ENCODE results near the gene MOK. TPM values are rescaled to one million over a fixed set of nuclear protein-coding genes. Genes with fewer than 3 reads are reported as not detected.

MOK gene
- total RNA-seq, 3 donors from 2014 or later: 3.2 to 5.5 (median 4.4) TPM

DNA sequence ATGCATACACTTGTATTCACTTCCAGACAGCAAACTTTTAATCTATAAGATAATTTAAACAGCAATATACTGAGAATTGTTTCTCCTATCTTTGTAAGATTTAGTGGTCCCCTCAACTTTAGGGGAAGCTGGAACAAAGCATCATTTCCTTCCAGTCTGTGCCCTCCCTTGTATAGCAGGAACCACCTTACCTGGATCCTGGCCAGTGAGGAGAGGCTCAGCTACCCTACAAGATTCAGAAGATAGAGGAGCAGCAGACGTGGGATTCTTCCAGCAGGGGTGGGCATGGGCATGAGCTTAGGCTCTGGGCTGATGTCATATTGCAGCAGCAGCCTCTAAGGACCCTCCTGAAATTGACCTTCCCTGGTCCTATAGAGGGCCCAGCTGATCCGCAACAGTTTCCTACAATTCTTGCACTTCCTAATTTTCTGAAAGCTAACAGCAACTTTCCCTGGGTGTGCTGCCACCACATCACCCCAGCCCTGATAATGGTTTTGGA, 21.3 kb downstream of the MOK start:
- no peaks in the 10 kb centered on the region for H3K4me1 Mint-ChIP-seq (ENCODE audit: low read depth)
- DNase-seq (no peak), ATAC-seq (no peak)
- no peaks in the 10 kb centered on the region for H3K27me3 Mint-ChIP-seq (ENCODE audit: low read depth)
- H3K9me3 Mint-ChIP-seq: no peaks in the 10 kb centered on the region
- no peak overlapping the region for H3K4me3 Mint-ChIP-seq
- no peaks in the 10 kb centered on the region for H3K36me3 Mint-ChIP-seq (ENCODE audit: insufficient read depth)

DNA sequence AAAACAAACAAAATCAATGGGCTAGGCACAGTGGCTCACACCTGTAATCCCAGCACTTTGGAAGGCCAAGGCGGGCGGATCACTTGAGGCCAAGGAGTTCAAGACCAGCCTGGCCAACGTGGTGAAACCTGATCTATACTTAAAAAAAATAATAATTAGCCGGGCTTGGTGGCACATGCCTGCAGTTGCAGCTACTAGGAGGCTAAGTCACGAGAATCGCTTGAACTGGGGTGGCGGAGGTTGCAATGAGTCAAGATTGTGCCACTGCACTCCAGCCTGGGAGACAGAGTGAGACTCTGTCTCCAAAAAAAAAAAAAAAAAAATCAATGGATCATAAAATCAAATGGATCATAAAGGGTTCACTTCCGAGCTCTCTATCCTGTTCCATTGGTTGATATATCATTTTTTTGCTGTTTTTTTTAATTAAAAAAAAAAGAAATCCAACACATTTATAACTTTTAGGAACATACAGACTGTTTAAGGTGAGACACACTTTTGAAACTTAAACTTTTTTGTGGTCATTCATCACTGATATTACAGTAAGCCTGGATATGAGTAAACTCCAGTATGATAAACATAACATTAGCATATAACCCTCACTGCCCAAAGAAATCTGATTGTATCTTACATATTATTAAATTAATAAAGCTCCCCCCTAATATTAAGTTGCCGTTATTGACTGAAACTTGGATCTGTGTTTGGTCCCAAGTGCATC, 22.1 kb downstream of the MOK start:
- H3K4me3 Mint-ChIP-seq: no peak overlapping the region
- no peaks in the 10 kb centered on the region for H3K9me3 Mint-ChIP-seq
- no peaks in the 10 kb centered on the region for H3K36me3 Mint-ChIP-seq (ENCODE audit: insufficient read depth)
- ATAC-seq (no peak), DNase-seq (no peak)
- no peaks in the 10 kb centered on the region for H3K27me3 Mint-ChIP-seq (ENCODE audit: low read depth)
- no peaks in the 10 kb centered on the region for H3K4me1 Mint-ChIP-seq (ENCODE audit: low read depth)

DNA sequence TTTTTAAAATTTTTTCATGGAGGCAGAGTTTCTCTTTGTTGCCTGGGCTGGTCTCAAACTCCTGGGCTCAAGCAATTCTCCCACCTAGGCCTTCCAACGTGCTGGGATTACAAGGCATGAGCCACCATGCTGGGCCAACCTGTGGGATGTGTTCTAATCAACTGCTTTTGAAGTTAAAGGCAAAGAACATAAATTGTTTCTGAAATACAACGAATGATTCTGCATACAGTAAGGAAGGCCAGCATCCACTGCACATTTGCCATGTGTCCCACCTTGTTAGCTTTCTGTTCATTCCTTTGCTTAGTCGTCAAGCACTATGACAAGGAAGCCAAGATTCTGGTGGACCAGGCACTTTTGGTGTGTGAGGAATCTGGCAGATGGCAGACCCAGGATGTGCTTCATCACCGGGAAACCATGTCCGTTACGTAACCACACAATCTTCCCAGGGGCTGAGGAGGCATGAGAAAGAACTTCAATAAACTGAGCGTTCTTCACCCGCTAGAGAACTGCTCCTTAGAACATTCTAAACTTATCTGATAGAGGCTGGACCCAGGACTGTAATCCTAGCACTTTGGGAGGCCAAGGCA, 24.5 kb downstream of the MOK start:
- H3K4me3 Mint-ChIP-seq: no peak overlapping the region
- no peaks in the 10 kb centered on the region for H3K4me1 Mint-ChIP-seq (ENCODE audit: low read depth)
- no peaks in the 10 kb centered on the region for H3K36me3 Mint-ChIP-seq (ENCODE audit: insufficient read depth)
- DNase-seq (no peak), ATAC-seq (no peak)
- H3K9me3 Mint-ChIP-seq: no peaks in the 10 kb centered on the region
- no peaks in the 10 kb centered on the region for H3K27me3 Mint-ChIP-seq (ENCODE audit: low read depth)

DNA sequence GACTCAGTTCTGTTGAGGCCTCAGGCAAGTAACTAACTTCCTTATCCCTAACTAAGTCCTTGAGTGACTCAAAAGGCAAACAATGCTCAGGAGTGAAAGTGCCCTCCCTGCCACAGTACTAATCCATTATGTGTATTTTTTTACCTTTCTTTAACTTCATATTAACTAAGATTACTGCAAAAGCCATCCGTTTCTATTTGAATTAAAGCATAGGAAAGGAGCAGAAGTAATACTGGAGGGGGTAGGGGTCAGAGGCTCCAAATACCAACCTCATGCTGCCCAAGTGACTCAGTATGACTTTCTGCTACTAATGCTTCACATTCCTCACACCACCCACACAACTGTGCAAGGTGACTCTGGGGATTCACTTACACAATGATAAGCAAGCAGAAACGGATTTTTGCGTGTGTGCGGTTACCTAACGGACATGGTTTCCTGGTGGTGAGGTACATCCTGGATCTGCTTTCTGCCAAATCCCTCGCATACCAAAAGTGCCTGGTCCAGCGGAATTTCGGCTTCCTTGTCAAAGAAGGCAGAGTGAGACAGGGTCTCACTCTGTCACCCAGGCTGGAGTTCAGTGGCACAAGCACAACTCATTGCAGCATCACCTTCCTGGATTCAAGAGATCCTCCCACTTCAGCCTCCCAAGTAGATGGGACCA, 25.1 kb downstream of the MOK start:
- ATAC-seq: peak in 1 of 2 donors; percentile 59
- Mint-ChIP-seq H3K36me3 (ENCODE audit: insufficient read depth) (no peaks in the 10 kb centered on the region), H3K9me3 (no peaks in the 10 kb centered on the region), H3K27me3 (ENCODE audit: low read depth) (no peaks in the 10 kb centered on the region), H3K4me3 (no peak overlapping the region), H3K4me1 (ENCODE audit: low read depth) (no peaks in the 10 kb centered on the region)
- DNase-seq: no peak

DNA sequence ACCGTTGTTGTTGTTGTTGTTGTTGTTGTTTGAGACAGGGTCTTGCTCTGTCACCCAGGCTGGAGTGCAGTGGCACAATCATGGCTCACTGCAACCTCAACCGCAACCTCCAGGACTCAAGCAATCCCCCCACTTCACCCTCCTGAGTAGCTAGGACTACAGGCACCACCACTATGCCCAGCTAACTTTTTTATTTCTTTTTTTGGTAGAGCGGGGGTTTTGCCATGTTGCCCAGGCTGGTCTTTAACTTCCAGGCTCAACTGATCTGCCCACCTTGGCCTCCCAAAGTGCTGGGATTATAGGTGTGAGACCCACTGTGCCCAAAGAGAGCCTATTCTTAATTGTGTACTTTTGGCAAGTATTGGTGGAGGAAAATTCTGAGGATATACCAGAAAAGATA, 25.7 kb downstream of the MOK start:
- ATAC-seq: no peak
- no peak overlapping the region for H3K4me3 Mint-ChIP-seq
- H3K36me3 Mint-ChIP-seq (ENCODE audit: insufficient read depth): no peaks in the 10 kb centered on the region
- no peaks in the 10 kb centered on the region for H3K4me1 Mint-ChIP-seq (ENCODE audit: low read depth)
- H3K27me3 Mint-ChIP-seq (ENCODE audit: low read depth): no peaks in the 10 kb centered on the region
- no peak for DNase-seq
- H3K9me3 Mint-ChIP-seq: no peaks in the 10 kb centered on the region

DNA sequence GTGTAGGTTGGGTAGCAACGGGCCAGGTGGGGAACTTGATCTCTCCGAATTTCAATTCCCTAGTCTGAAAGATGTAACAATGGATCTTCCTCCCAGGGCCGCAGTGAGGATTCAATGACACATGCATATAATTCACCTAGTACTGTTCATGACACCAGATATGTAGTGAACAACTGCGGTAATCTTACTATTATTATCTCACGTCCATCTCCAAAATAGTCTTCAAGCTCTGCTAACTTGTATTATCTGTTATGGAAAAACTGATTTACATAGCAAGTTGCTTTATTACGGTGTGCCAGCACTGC, 26.4 kb downstream of the MOK start:
- Mint-ChIP-seq H3K9me3 (no peaks in the 10 kb centered on the region), H3K4me3 (no peak overlapping the region), H3K27me3 (ENCODE audit: low read depth) (no peaks in the 10 kb centered on the region), H3K36me3 (ENCODE audit: insufficient read depth) (no peaks in the 10 kb centered on the region), H3K4me1 (ENCODE audit: low read depth) (no peaks in the 10 kb centered on the region)
- no peak for DNase-seq
- no peak for ATAC-seq

DNA sequence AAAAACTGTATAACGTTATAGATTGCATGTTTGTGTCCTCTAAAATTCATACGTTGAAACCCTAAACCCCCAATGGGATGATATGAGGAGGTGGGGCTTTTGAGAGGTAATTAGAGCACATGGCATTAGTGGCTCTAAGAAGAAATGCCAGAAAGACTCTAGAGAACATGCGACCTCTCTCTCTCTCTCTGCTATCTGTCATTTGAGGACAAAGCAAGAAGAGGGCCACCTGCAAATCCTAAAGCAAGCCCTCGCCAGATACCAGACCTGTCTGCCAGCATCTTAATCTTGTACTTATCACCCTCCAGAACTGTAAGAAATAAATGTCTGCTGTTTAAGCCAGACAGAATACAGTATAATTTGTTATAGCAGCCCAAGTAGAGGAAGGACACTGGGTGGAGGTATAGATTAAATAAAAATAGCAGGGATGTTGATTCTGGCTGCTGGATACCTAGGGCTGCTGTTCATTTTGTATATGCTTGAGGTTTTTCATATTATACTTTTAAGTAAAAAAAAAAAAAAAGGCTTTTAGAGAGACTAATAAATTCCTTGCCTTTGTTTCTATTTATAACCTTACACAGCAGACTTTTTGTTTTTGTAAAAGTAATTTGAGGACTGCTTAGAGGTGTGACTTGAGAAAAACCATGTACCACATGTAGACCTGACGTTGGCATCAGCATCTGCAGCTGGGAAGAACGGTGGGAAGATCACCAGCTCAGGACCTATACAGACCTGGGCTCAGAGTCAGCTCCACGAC, 26.9 kb downstream of the MOK start:
- no peaks in the 10 kb centered on the region for H3K9me3 Mint-ChIP-seq
- no peaks in the 10 kb centered on the region for H3K4me1 Mint-ChIP-seq (ENCODE audit: low read depth)
- no peaks in the 10 kb centered on the region for H3K36me3 Mint-ChIP-seq (ENCODE audit: insufficient read depth)
- DNase-seq (no peak), ATAC-seq (no peak)
- H3K27me3 Mint-ChIP-seq (ENCODE audit: low read depth): no peaks in the 10 kb centered on the region
- no peak overlapping the region for H3K4me3 Mint-ChIP-seq

DNA sequence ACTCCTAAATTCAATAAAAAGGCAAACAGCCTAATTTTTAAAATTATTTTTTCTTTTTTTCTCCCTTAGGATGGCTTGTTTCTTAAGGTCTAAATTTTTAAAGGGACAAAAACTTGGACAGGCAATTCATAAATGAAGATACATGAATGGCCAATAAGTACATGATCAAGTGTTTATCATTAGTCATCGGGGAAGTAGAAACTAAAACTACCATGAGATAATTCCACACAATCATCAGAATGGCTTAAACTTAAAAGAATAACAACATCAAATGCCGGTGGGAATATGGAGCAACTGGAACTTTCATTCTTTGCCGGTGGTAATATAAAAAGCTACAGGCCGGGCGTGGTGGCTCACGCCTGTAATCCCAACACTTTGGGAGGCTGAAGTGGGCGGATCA, 29.1 kb downstream of the MOK start:
- H3K27me3 Mint-ChIP-seq (ENCODE audit: low read depth): no peaks in the 10 kb centered on the region
- H3K9me3 Mint-ChIP-seq: no peaks in the 10 kb centered on the region
- no peak overlapping the region for H3K4me3 Mint-ChIP-seq
- DNase-seq (no peak), ATAC-seq (no peak)
- H3K4me1 Mint-ChIP-seq (ENCODE audit: low read depth): no peaks in the 10 kb centered on the region
- no peaks in the 10 kb centered on the region for H3K36me3 Mint-ChIP-seq (ENCODE audit: insufficient read depth)

DNA sequence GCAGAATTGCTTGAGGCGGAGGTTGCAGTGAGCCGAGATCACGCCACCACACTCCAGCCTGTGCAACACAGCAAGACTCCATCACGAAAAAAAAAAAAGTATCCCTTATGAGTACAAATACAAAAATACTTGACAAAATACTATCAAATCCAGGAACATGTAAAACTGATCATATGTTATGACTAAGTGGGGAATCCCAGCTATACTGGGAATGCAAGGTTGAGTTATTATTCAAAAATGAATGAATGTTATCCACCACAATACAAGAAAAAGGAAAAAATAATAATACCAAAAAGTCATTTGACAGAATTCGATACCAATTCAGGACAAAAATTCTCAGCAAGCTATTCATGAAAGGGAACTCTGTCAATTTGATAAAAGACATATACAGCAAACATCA, 32.6 kb downstream of the MOK start:
- DNase-seq (no peak), ATAC-seq (peak in 1 of 2 donors; percentile 18)
- Mint-ChIP-seq H3K36me3 (ENCODE audit: insufficient read depth) (no peaks in the 10 kb centered on the region), H3K27me3 (ENCODE audit: low read depth) (no peaks in the 10 kb centered on the region), H3K4me3 (no peak overlapping the region), H3K4me1 (ENCODE audit: low read depth) (no peaks in the 10 kb centered on the region), H3K9me3 (no peaks in the 10 kb centered on the region)

DNA sequence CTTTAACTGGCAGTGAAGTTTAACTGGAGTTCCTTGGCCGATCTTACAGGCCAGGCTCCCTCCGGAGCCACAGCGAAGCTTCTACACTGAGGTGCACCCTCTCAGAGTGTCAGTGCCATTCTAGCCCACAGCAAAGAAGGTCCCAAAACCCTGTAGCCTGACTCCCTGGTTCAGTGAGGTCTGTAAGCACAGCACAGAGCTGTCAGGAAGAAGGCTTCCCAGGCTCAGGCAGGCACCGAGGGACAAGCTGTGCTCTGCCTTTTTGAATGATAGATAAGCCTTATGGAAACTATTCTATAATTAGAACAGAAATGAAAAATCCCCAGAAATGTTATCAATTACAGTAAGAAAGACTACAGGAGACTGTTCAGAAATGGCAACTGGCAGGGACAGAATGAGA, 40.2 kb downstream of the MOK start:
- Mint-ChIP-seq H3K4me1 (ENCODE audit: low read depth) (no peaks in the 10 kb centered on the region), H3K27me3 (ENCODE audit: low read depth) (no peaks in the 10 kb centered on the region), H3K36me3 (ENCODE audit: insufficient read depth) (no peaks in the 10 kb centered on the region), H3K4me3 (no peak overlapping the region), H3K9me3 (no peaks in the 10 kb centered on the region)
- ATAC-seq (no peak), DNase-seq (no peak)

DNA sequence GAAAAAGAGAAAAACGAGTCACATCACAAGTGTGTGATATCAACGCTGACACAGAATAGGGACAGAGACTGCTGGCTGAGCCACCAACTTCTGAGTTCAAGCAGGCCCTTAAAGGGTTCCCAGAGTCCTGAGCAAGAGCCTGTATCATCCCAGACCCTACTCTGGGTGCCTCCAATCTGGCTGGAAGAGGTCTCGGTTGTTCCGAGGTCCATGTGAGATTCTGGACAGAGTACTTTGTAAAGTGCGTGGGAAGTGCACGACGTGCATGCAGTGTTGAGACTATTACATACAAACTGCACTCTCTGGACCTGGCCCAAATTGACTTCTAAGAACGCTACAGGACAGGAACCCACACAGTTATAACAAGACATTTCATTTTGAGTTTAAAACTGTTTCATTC, 40.6 kb downstream of the MOK start:
- Mint-ChIP-seq H3K27me3 (ENCODE audit: low read depth) (no peaks in the 10 kb centered on the region), H3K36me3 (ENCODE audit: insufficient read depth) (no peaks in the 10 kb centered on the region), H3K4me1 (ENCODE audit: low read depth) (no peaks in the 10 kb centered on the region), H3K4me3 (no peak overlapping the region), H3K9me3 (no peaks in the 10 kb centered on the region)
- ATAC-seq (no peak), DNase-seq (no peak)

DNA sequence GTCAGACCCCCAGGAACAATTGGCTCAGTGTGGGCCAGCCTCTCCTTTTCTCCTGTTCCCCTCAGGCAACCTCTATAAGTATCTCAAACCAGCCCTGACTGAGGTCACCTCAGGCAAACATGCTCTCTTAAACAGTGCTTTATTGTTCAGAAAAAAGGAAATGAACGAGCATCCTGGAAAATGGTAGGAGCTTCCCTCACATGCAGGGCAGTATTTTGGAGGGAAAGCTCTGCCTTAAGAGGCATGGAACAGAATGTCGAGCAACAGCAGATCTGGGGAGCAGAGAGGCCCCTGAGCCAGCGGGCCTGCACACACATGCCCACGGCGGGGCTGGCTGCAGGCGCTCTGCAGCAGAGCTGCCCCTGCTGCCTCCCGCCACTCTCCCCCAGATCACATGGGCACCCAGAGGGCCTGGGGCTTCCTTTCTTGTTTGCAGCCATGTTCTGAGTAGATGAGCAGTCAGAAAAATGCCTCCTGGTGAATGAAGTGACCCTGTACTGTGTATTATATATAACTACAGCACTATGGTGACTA, 42.0 kb downstream of the MOK start:
- no peak for DNase-seq
- Mint-ChIP-seq H3K36me3 (ENCODE audit: insufficient read depth) (no peaks in the 10 kb centered on the region), H3K4me1 (ENCODE audit: low read depth) (no peaks in the 10 kb centered on the region), H3K4me3 (no peak overlapping the region), H3K9me3 (no peaks in the 10 kb centered on the region), H3K27me3 (ENCODE audit: low read depth) (no peaks in the 10 kb centered on the region)
- no peak for ATAC-seq

DNA sequence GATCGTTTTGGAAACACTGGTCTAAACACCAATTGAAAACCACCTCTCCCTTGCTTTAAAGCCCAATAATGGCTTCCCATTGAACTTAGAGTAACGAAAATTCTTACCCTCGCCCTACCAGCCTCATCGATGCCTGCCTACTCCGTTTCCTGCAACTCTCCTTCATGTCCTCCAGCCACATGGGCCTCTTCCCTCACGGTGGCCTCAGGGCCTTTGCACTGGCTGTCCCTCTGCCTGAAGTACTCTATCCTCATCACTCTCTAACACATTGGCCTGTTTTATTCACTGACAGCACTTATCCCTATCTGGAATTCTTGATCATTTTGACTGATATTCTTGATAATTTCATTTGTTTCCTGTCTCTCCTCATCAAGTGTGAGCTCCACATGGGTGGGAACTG, 46.8 kb downstream of the MOK start:
- DNase-seq (no peak), ATAC-seq (no peak)
- no peaks in the 10 kb centered on the region for H3K27me3 Mint-ChIP-seq (ENCODE audit: low read depth)
- H3K4me1 Mint-ChIP-seq (ENCODE audit: low read depth): no peaks in the 10 kb centered on the region
- no peaks in the 10 kb centered on the region for H3K36me3 Mint-ChIP-seq (ENCODE audit: insufficient read depth)
- H3K9me3 Mint-ChIP-seq: no peaks in the 10 kb centered on the region
- no peak overlapping the region for H3K4me3 Mint-ChIP-seq

DNA sequence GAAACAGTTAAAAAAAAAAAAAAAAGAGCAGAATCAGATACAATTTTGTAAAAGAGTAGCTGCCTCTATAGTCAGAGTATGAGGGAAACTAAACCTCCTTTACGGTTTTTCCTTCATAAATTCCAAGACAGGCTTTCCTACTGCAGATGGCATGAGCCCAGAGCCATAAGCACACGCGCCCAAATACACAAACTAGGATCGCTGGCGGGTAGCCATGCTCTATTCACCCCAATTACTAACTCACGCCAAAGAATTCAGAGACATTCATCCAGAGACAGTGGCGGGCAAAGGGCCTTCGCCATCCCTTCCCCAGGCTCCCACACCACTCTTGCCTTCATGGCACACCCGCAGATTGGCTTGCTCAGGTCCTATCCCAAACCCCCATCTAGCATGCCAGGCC, 48.2 kb downstream of the MOK start:
- Mint-ChIP-seq H3K36me3 (ENCODE audit: insufficient read depth) (no peaks in the 10 kb centered on the region), H3K9me3 (no peaks in the 10 kb centered on the region), H3K4me3 (no peak overlapping the region), H3K27me3 (ENCODE audit: low read depth) (no peaks in the 10 kb centered on the region), H3K4me1 (ENCODE audit: low read depth) (no peaks in the 10 kb centered on the region)
- no peak for ATAC-seq
- no peak for DNase-seq

Measured in activated T-cell treated with anti-CD3 and anti-CD28 coated beads, Interleukin-2, amount 50 U/mL, for 4 hours (primary cell).